ENCODE measurements around the gene RPL18A. TPM values are rescaled to one million over a fixed set of nuclear protein-coding genes. Genes with fewer than 3 reads are reported as not detected.

The RPL18A gene
- 279 and 299 TPM in 2 replicates for polyA plus RNA-seq

GRCh38 chr19:17859533-17860330, at the start of gene RPL18A:
Gene RPL18A, plus strand, starts transcription at chr19:17859910. Its CDS starts 47 bp downstream, at chr19:17859957.

DNA sequence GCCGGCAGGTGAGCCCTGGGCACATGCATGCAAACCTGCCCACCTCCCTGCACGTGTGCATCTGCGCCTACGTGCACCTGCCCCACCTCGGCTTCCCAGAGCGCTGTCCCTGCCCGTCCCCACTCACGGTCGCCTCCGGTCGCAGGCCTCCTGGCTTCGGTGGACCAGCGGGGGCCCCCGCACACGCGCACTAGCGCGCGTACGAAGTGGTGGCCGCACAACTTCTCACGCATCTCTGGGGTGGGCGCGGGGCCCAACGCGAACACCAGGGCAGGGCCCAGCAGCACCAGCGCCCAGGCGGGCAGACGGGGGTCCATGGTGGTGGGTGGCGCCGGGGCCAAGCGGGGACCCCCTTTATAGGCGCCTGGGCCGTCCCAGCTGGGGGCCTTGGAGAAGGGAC, 38.5 kb upstream of the RPL18A start, which contains the start of gene INSL3:
Gene INSL3 (minus strand): TSS at position 330 of the 400 bp plus-strand sequence. CDS start 13 bp downstream, at position 317.

DNA sequence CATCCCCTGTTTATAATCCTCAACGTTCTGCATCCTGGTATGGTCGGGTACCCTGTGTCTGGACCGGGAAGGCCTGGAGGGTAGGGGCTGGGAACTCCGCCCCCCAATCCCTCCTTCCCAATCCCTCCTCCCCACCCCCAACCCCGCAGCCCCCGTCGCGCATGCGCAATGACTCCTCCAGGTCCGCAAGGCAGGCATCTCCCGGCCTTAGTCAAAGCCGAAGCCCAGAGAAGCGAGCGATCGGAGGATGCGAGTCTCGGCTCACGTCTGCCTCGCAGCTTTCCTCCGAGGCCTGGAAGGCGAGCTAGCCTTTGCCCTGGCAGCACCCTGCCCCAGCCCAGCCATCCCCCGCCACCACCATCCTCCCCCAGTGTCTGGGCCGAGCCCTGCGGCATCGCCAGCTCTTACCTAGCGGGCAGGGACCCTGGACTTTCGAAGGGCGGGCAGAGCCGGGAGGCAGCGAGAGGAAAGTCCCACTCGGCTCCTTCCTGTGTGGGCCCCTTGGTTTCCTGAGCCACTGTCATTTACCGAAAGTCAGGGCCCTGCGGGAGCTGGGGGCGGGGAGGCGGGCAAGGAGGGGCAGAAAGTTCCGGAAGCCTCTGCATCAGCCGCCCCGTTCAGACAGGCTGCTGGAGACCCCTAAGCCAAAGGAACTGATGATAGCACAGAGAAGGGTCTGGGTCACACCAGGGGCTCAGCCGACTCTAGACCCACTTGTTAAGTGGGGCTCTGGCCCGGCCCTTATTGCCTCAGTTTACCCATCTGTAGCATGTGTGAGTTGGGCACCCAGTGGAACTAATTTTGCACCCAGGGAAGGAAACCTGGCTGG, 12.0 kb upstream of the RPL18A start, which contains the start of gene JAK3:
Gene JAK3 (minus strand): TSS at position 445 of the 829 bp plus-strand sequence. CDS start 3,565 bp downstream, outside the sequence.

DNA sequence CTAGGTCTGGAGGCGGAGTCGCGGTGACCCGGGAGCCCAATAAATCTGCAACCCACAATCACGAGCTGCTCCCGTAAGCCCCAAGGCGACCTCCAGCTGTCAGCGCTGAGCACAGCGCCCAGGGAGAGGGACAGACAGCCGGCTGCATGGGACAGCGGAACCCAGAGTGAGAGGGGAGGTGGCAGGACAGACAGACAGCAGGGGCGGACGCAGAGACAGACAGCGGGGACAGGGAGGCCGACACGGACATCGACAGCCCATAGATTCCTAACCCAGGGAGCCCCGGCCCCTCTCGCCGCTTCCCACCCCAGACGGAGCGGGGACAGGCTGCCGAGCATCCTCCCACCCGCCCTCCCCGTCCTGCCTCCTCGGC, 12.2 kb downstream of the RPL18A start, which contains the start of gene SLC5A5:
Gene SLC5A5 (plus strand): TSS at position 68 of the 373 bp plus-strand sequence. CDS start 375 bp downstream, outside the sequence.

Other genes starting within 250 kb of the RPL18A start
- 3.8 and 6.4 TPM in 2 replicates for gene UNC13A, start 171.6 kb upstream of the RPL18A start, polyA plus RNA-seq
- gene MAP1S, start 140.4 kb upstream of the RPL18A start, polyA plus RNA-seq: 13.4 and 20.0 TPM in 2 replicates
- 0.10 TPM in 1 of 2 replicates, not detected in the other for gene FCHO1, start 108.4 kb upstream of the RPL18A start, polyA plus RNA-seq
- gene B3GNT3, start 64.8 kb upstream of the RPL18A start, polyA plus RNA-seq: not detected in 2 replicates
- not detected in 2 replicates for gene INSL3, start 38.4 kb upstream of the RPL18A start, polyA plus RNA-seq
- gene JAK3, start 11.9 kb upstream of the RPL18A start, polyA plus RNA-seq: 0.19 TPM in 1 of 2 replicates, not detected in the other
- gene SLC5A5, start 12.0 kb downstream of the RPL18A start, polyA plus RNA-seq: not detected in 2 replicates
- 9.3 and 16.0 TPM in 2 replicates for gene CCDC124, start 73.1 kb downstream of the RPL18A start, polyA plus RNA-seq
- gene KCNN1, start 107.2 kb downstream of the RPL18A start, polyA plus RNA-seq: 2.1 and 4.3 TPM in 2 replicates
- gene ARRDC2, start 148.3 kb downstream of the RPL18A start, polyA plus RNA-seq: 0.15 and 0.99 TPM in 2 replicates
- not detected in 2 replicates for gene IL12RB1, start 227.0 kb downstream of the RPL18A start, polyA plus RNA-seq
- 0.20 and 7.9 TPM in 2 replicates for gene MAST3, start 237.9 kb downstream of the RPL18A start, polyA plus RNA-seq

All from Purkinje cell (primary cell).